ENCODE data around the gene LIX1L. TPM values are rescaled to one million over a fixed set of nuclear protein-coding genes. Genes with fewer than 3 reads are reported as not detected.

Gene LIX1L
- polyA plus RNA-seq, 2 of the 4 experiments (the other 2 are of a cell fraction), result 10.5 to 35.8 TPM

DNA sequence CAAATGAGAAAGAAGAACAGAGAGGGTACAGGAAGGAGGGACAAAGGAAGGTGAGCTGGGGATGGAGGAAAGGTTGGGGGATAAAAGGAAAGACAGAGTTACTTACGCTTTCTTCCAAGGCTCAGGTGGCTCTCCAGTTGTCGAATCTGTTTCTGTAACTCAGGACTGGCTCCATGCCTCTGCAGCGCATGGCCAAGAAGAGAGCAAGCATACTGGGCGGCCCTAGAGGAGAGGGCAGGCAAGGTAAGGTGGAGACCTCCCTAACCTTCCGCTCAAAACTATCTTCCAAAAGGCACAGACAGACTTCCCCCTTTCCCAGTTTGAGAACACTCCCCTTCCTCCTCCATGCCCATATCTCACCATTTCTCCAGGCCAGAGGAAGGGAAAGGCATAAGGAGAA, 40.2 kb downstream of the LIX1L start:
- POLR2A ChIA-PET, result interaction anchor here (2.0 to 2.5 kb wide), 2 partner anchors 10 to 26 kb away, joined by 14 to 23 read pairs; partner anchors contain the start of gene RBM8A
- TF ChIP-seq NFE2L2 (conservative IDR thresholded peaks at IDR 0.05; ENCODE audit: low read length) (no peak), SREBF2 (IDR thresholded peaks at IDR 0.05) (no peak), HEYL (CRISPR knock-in tag; IDR thresholded peaks at IDR 0.05) (no peak), KDM1A (IDR thresholded peaks at IDR 0.05; ENCODE audit: low read depth) (no peak)
- Histone ChIP-seq H3K4me3 (peak overlapping the region; percentile 85), H3K4me1 (peaks cover 10% of the 10 kb centered on the region), H3K27ac (peak overlapping the region; percentile 85 to 92), H3K4me2 (peak overlapping the region; percentile 91), H3K9me3 (no peaks in the 10 kb centered on the region)
- DNase-seq (ENCODE audit: low read depth in 1 of 2, low spot score in 1 of 2), result no peak
- no peak for FAIRE-seq
- CTCF ChIA-PET, result interaction anchor here (1.2 to 2.4 kb wide), 2 partner anchors 26 to 72 kb away, joined by 5 to 10 read pairs; partner anchors contain the start of gene NUDT17
- WGBS (ENCODE audit: missing lambda C conversion rate), result 89% methylated on average over 5 of the region's 5 CpGs
- no peak for ATAC-seq

DNA sequence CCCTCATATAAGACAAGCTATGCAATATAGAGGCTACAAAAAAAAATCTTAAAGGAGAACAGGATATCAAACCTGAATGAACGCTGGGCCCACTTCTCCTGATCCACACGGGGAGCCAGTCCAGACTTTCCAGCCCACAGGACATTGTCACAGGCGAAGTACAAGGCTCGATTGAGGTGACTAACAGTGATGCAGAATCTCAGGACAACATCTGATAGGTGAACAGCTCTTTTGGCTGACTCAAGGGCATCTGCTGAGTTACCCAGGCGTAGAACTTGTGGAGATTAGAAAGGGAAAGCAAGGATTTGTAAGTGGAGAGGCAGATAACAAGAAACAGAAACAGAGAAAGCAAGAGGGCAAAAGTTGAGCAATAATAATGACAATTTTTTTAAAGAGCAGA, 41.1 kb downstream of the LIX1L start:
- ATAC-seq (no peak), DNase-seq (ENCODE audit: low read depth in 1 of 2, low spot score in 1 of 2) (no peak), FAIRE-seq (no peak)
- POLR2A ChIA-PET, result no interaction called here
- H3K4me2 ChIP-seq, result no peak overlapping the region
- CTCF ChIA-PET, result interaction anchor here (1.2 to 13.4 kb wide), 3 partner anchors 11 to 71 kb away, joined by 3 to 429 read pairs (median 10); partner anchors contain the start of genes NUDT17 and RBM8A
- H3K4me1 ChIP-seq, result peaks cover 10% of the 10 kb centered on the region
- H3K4me3 ChIP-seq, result no peak overlapping the region
- no peak overlapping the region for H3K27ac ChIP-seq
- 61% methylated on average over 5 of the region's 5 CpGs for WGBS (ENCODE audit: missing lambda C conversion rate)
- no peaks in the 10 kb centered on the region for H3K9me3 ChIP-seq
- TF ChIP-seq, protein P1, sequence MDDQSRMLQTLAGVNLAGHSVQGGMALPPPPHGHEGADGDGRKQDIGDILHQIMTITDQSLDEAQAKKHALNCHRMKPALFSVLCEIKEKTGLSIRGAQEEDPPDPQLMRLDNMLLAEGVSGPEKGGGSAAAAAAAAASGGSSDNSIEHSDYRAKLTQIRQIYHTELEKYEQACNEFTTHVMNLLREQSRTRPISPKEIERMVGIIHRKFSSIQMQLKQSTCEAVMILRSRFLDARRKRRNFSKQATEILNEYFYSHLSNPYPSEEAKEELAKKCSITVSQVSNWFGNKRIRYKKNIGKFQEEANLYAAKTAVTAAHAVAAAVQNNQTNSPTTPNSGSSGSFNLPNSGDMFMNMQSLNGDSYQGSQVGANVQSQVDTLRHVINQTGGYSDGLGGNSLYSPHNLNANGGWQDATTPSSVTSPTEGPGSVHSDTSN (IDR thresholded peaks at IDR 0.05), result no peak
- no peak for TF ChIP-seq ESRRA (IDR thresholded peaks at IDR 0.05; ENCODE audit: borderline replicate concordance, low read length)

DNA sequence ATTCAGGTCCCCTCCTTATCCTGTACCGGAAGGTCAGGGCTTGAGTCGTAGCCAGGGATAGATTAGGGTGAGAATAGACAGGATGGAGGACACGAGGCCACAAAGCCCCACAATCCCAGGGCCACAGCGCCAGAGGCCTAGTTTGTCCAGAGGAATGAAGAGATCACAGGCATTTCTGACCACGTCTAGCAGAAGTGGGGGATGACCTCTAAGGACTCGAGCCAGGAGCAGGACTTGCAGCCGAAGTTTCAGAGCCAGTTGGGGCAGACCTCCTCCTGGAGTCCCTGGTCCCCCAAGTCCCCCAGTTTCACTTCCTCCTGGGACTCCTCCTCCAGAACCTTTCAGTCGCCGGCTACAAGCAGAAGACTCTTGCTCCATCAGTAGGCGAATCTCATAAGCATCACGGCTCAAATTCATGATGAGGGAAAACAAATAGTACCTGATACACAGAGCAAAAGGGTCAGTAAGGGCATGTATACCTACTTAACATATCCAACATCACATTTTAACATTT, 45.6 kb downstream of the LIX1L start:
- H3K27ac ChIP-seq, result no peak overlapping the region
- no peak for DNase-seq (ENCODE audit: low read depth in 1 of 2, low spot score in 1 of 2)
- no peak for FAIRE-seq
- no peak overlapping the region for H3K4me3 ChIP-seq
- ChIA-PET CTCF (interaction anchor here (1.1 to 13.4 kb wide), 9 partner anchors 10 to 95 kb away, joined by 3 to 429 read pairs (median 7); partner anchors contain the start of genes ANKRD35, NUDT17 and PIAS3), POLR2A (no interaction called here)
- no peaks in the 10 kb centered on the region for H3K9me3 ChIP-seq
- no peak for ATAC-seq
- TF ChIP-seq, protein P2, sequence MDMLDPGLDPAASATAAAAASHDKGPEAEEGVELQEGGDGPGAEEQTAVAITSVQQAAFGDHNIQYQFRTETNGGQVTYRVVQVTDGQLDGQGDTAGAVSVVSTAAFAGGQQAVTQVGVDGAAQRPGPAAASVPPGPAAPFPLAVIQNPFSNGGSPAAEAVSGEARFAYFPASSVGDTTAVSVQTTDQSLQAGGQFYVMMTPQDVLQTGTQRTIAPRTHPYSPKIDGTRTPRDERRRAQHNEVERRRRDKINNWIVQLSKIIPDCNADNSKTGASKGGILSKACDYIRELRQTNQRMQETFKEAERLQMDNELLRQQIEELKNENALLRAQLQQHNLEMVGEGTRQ (IDR thresholded peaks at IDR 0.05), result no peak
- TF ChIP-seq, protein P3, sequence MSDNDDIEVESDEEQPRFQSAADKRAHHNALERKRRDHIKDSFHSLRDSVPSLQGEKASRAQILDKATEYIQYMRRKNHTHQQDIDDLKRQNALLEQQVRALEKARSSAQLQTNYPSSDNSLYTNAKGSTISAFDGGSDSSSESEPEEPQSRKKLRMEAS (IDR thresholded peaks at IDR 0.05), result no peak
- TF ChIP-seq, protein P4, sequence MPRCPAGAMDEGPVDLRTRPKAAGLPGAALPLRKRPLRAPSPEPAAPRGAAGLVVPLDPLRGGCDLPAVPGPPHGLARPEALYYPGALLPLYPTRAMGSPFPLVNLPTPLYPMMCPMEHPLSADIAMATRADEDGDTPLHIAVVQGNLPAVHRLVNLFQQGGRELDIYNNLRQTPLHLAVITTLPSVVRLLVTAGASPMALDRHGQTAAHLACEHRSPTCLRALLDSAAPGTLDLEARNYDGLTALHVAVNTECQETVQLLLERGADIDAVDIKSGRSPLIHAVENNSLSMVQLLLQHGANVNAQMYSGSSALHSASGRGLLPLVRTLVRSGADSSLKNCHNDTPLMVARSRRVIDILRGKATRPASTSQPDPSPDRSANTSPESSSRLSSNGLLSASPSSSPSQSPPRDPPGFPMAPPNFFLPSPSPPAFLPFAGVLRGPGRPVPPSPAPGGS (IDR thresholded peaks at IDR 0.05), result no peak
- TF ChIP-seq FOXS1 (CRISPR knock-in tag; IDR thresholded peaks at IDR 0.05), result no peak
- TF ChIP-seq, protein P5, sequence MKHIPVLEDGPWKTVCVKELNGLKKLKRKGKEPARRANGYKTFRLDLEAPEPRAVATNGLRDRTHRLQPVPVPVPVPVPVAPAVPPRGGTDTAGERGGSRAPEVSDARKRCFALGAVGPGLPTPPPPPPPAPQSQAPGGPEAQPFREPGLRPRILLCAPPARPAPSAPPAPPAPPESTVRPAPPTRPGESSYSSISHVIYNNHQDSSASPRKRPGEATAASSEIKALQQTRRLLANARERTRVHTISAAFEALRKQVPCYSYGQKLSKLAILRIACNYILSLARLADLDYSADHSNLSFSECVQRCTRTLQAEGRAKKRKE (CRISPR knock-in tag; IDR thresholded peaks at IDR 0.05; ENCODE audit: low read depth), result no peak
- no peak for TF ChIP-seq JUN (IDR thresholded peaks at IDR 0.05)
- TF ChIP-seq, protein P6, sequence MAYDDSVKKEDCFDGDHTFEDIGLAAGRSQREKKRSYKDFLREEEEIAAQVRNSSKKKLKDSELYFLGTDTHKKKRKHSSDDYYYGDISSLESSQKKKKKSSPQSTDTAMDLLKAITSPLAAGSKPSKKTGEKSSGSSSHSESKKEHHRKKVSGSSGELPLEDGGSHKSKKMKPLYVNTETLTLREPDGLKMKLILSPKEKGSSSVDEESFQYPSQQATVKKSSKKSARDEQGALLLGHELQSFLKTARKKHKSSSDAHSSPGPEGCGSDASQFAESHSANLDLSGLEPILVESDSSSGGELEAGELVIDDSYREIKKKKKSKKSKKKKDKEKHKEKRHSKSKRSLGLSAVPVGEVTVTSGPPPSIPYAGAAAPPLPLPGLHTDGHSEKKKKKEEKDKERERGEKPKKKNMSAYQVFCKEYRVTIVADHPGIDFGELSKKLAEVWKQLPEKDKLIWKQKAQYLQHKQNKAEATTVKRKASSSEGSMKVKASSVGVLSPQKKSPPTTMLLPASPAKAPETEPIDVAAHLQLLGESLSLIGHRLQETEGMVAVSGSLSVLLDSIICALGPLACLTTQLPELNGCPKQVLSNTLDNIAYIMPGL (CRISPR knock-in tag; IDR thresholded peaks at IDR 0.05; ENCODE audit: borderline replicate concordance), result no peak
- TF ChIP-seq NPAS2 (CRISPR knock-in tag; IDR thresholded peaks at IDR 0.05; ENCODE audit: borderline replicate concordance), result no peak
- TF ChIP-seq, protein P7, sequence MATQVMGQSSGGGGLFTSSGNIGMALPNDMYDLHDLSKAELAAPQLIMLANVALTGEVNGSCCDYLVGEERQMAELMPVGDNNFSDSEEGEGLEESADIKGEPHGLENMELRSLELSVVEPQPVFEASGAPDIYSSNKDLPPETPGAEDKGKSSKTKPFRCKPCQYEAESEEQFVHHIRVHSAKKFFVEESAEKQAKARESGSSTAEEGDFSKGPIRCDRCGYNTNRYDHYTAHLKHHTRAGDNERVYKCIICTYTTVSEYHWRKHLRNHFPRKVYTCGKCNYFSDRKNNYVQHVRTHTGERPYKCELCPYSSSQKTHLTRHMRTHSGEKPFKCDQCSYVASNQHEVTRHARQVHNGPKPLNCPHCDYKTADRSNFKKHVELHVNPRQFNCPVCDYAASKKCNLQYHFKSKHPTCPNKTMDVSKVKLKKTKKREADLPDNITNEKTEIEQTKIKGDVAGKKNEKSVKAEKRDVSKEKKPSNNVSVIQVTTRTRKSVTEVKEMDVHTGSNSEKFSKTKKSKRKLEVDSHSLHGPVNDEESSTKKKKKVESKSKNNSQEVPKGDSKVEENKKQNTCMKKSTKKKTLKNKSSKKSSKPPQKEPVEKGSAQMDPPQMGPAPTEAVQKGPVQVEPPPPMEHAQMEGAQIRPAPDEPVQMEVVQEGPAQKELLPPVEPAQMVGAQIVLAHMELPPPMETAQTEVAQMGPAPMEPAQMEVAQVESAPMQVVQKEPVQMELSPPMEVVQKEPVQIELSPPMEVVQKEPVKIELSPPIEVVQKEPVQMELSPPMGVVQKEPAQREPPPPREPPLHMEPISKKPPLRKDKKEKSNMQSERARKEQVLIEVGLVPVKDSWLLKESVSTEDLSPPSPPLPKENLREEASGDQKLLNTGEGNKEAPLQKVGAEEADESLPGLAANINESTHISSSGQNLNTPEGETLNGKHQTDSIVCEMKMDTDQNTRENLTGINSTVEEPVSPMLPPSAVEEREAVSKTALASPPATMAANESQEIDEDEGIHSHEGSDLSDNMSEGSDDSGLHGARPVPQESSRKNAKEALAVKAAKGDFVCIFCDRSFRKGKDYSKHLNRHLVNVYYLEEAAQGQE (IDR thresholded peaks at IDR 0.05), result no peak
- no peak for TF ChIP-seq KDM1A (IDR thresholded peaks at IDR 0.05; ENCODE audit: low read depth)
- H3K4me2 ChIP-seq, result no peak overlapping the region
- H3K4me1 ChIP-seq, result peaks cover 4% of the 10 kb centered on the region; the same call in 2 of the 3 replicates
- 74% methylated on average over 11 of the region's 11 CpGs for WGBS (ENCODE audit: missing lambda C conversion rate)

Measured in A549 (cell line).